ENCODE results near the gene IRX6.

- TF ChIP-seq CTCF (IDR thresholded peaks at IDR 0.05) (no peak), ZFX (IDR thresholded peaks at IDR 0.05; ENCODE audit: borderline replicate concordance) (no peak)
Measured at GRCh38 chr16:55283812-55284717, 39.9 kb upstream of the IRX6 start.
